OCI-LY3 (cell line): ENCODE results near the gene DOK5.

ENCODE experiments used
- H2AFZ ChIP-seq: fragments of 200-600, 300-600 bp; shearing (Covaris generic); 2 replicates; pipeline ENCODE4 v1.6.0; 2014; ENCODE audit warnings: antibody characterized with exemption, low read depth, low read length
- H3K27ac ChIP-seq: fragments of 200-600, 300-600 bp; sonication (generic); 2 replicates; pipeline ENCODE4 v1.5.1; 2014; ENCODE audit warnings: mild to moderate bottlenecking, low read length, moderate library complexity, mixed read lengths
- H3K27me3 ChIP-seq: fragments of 200-600, 300-600 bp; sonication (generic); 2 replicates; pipeline ENCODE4 v1.6.1; 2014; ENCODE audit warnings: low read depth, low read length, mixed read lengths
- H3K36me3 ChIP-seq: fragments of 200-600, 300-600 bp; sonication (generic); replicated peaks from 2 replicates; pipeline ENCODE3; 2014; ENCODE audit warnings: low read depth, low read length, mixed read lengths
- H3K4me1 ChIP-seq: fragments of 300-600, 200-600 bp; sonication (generic); 2 replicates; pipeline ENCODE4 v1.6.1; 2014; ENCODE audit warnings: low read length, mixed read lengths
- H3K4me2 ChIP-seq: fragments of 200-600, 300-600 bp; sonication (generic); 2 replicates; pipeline ENCODE4 v1.6.1; 2014; ENCODE audit warnings: low read length, mixed read lengths
- H3K4me3 ChIP-seq: fragments of 300-600, 200-600 bp; sonication (generic); 2 replicates; pipeline ENCODE4 v1.5.1; 2014; ENCODE audit warnings: antibody characterized with exemption, mild to moderate bottlenecking, low read length, moderate library complexity
- H3K79me2 ChIP-seq: fragments of 300-600, 200-600 bp; shearing (Covaris generic); 2 replicates; pipeline ENCODE4 v1.6.1; 2014; ENCODE audit warnings: mild to moderate bottlenecking, low read length, mixed read lengths
- H3K9ac ChIP-seq: fragments of 300-600, 200-600 bp; shearing (Covaris generic); 2 replicates; pipeline ENCODE4 v1.6.0; 2014; ENCODE audit warnings: mild to moderate bottlenecking, low read length, moderate library complexity
- H3K9me3 ChIP-seq: fragments of 200-600, 300-600 bp; shearing (Covaris generic); 2 replicates; pipeline ENCODE4 v1.6.1; 2014; ENCODE audit warnings: low read length, mixed read lengths; ENCODE audit not compliant: insufficient read depth
- H4K20me1 ChIP-seq: fragments of 200-600, 300-600 bp; sonication (generic); 2 replicates; pipeline ENCODE4 v1.6.1; 2016; ENCODE audit warnings: low read length, mixed read lengths; ENCODE audit not compliant: insufficient read depth
- EZH2phosphoT487 ChIP-seq: fragments of 200-600 bp; shearing (Covaris generic); IDR thresholded peaks from 2 replicates; pipeline ENCODE4 v1.6.1; 2018; ENCODE audit warnings: antibody characterized with exemption, mixed run types, low read depth
- TF ChIP-seq, protein P1 (sequence below): fragments of 200-600, 300-600 bp; sonication (generic); IDR thresholded peaks from 2 replicates; pipeline ENCODE4 v1.5.1; 2014; ENCODE audit warnings: antibody characterized with exemption, low read length, low read depth

Gene DOK5

DNA sequence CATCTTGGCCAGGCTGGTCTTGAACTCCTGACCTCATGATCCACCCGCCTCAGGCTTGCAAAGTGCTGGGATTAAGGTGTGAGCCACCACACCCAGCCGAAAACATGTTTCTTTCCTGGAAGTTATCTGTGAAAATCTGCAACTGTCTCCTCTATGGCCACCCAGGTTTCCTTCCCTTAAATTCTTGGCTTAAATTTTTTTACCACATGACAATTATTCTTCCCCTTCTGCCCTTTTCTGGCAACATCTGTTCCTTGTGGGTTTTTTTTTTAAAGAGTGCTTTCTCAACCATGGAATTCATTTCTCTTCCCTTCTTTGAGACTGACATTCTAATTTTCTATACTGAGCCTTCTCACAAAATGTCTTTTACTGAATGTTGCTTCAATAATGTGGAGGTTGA is 59.6 kb downstream of the DOK5 start:
- H3K27me3 ChIP-seq: no peaks in the 10 kb centered on the region
- H3K9ac ChIP-seq: no peak overlapping the region
- no peak overlapping the region for H3K4me3 ChIP-seq
- H3K27ac ChIP-seq: no peak overlapping the region
- peaks cover 12% of the 10 kb centered on the region; the same call in 1 of the 2 replicates for H3K9me3 ChIP-seq
- H3K79me2 ChIP-seq: no peaks in the 10 kb centered on the region
- TF ChIP-seq, protein P1, sequence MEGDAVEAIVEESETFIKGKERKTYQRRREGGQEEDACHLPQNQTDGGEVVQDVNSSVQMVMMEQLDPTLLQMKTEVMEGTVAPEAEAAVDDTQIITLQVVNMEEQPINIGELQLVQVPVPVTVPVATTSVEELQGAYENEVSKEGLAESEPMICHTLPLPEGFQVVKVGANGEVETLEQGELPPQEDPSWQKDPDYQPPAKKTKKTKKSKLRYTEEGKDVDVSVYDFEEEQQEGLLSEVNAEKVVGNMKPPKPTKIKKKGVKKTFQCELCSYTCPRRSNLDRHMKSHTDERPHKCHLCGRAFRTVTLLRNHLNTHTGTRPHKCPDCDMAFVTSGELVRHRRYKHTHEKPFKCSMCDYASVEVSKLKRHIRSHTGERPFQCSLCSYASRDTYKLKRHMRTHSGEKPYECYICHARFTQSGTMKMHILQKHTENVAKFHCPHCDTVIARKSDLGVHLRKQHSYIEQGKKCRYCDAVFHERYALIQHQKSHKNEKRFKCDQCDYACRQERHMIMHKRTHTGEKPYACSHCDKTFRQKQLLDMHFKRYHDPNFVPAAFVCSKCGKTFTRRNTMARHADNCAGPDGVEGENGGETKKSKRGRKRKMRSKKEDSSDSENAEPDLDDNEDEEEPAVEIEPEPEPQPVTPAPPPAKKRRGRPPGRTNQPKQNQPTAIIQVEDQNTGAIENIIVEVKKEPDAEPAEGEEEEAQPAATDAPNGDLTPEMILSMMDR: no peak
- TF ChIP-seq EZH2phosphoT487: no peak
- H2AFZ ChIP-seq: no peak overlapping the region
- no peak overlapping the region for H3K4me2 ChIP-seq
- no peaks in the 10 kb centered on the region for H4K20me1 ChIP-seq
- H3K36me3 ChIP-seq: peaks cover 8% of the 10 kb centered on the region
- no peaks in the 10 kb centered on the region for H3K4me1 ChIP-seq

DNA sequence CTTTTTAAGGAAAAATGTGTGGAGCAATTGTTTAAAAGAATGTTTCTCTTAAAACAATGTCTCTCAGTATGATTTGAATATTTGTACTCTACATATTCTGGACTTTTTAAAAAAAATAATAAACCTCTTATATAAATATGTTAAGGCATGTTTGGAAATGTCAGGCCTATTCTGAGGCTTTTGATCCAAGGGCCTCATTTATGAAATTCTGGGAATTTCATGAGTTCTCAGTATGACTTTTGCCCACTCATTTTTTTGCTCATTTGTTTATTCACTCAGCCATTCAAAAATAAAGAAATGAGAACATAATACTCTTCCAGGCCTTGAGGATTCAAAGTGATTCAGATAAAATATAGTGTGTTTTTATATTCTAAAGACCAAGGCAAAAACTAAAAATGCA is 60.4 kb downstream of the DOK5 start:
- Histone ChIP-seq H4K20me1 (no peaks in the 10 kb centered on the region), H2AFZ (no peak overlapping the region), H3K27ac (no peak overlapping the region), H3K9ac (no peak overlapping the region), H3K4me1 (no peaks in the 10 kb centered on the region), H3K4me3 (no peak overlapping the region), H3K9me3 (peaks cover 12% of the 10 kb centered on the region; the same call in 1 of the 2 replicates), H3K79me2 (no peaks in the 10 kb centered on the region), H3K4me2 (no peak overlapping the region), H3K36me3 (peaks cover 8% of the 10 kb centered on the region), H3K27me3 (no peaks in the 10 kb centered on the region)
- TF ChIP-seq, protein P1: no peak

DNA sequence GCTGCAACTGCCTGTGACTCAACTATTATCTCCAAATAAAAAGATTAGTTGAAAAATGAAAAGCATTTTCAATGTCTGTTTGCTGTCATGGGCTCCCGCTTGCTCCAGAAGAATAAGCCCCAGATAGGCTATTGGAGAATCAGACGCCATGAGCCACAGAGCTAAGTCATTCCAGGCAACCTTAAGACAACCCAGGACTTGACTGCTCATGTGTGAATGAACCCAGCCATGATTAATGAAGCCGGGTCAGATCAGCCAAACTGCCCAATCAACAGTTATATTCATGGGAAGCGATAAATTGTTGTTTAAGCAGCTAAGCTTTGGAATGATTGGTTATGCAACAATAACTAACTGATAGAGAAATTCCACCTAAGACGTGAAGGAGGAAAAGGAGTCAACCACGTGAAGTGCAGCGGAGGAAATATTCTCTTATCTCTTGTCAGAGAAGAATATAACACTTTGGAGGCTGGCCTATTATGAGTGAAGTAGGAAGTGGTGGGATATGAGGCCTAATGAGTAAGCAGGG is 64.2 kb downstream of the DOK5 start:
- Histone ChIP-seq H3K4me2 (no peak overlapping the region), H3K4me3 (no peak overlapping the region), H4K20me1 (no peaks in the 10 kb centered on the region), H2AFZ (no peak overlapping the region), H3K9me3 (peaks cover 16% of the 10 kb centered on the region; the same call in 1 of the 2 replicates), H3K36me3 (peaks cover 8% of the 10 kb centered on the region), H3K27ac (no peak overlapping the region), H3K79me2 (no peaks in the 10 kb centered on the region), H3K4me1 (no peaks in the 10 kb centered on the region), H3K9ac (no peak overlapping the region), H3K27me3 (no peaks in the 10 kb centered on the region)
- TF ChIP-seq EZH2phosphoT487: no peak
- TF ChIP-seq, protein P1: no peak

DNA sequence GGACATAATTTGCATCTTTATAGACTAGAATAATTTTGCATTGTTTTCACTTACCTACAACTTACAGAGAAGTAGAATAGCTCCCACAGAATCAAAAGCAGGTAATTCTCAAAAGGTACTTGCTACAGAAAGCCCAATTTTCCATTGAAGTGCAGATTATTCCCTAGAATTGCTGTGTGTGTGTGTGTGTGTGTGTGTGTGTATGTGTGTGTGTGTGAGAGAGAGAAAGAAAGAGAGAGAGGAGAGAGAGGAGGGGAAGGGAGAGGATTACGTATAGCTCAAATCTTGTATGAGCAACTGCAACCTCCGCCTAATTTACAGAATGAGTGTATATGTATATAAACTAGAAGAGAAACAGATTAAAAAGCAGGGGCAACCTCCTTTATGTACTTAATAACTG is 68.0 kb downstream of the DOK5 start:
- Histone ChIP-seq H3K9me3 (peaks cover 11% of the 10 kb centered on the region; the same call in 1 of the 2 replicates), H2AFZ (no peak overlapping the region), H3K9ac (no peak overlapping the region), H3K79me2 (no peaks in the 10 kb centered on the region), H3K4me3 (no peak overlapping the region), H4K20me1 (no peaks in the 10 kb centered on the region), H3K27me3 (no peaks in the 10 kb centered on the region), H3K36me3 (peaks cover under 1% of the 10 kb centered on the region), H3K27ac (no peak overlapping the region), H3K4me1 (no peaks in the 10 kb centered on the region), H3K4me2 (no peak overlapping the region)
- TF ChIP-seq, protein P1: no peak
- TF ChIP-seq EZH2phosphoT487: no peak
